ENCODE data around the gene SPINK4.
A peak's percentile ranks its signal among the peaks of the same experiment; 100 is the strongest.

SPINK4 gene

GRCh38 chr9:33257276-33257675, 17.3 kb downstream of the SPINK4 start:
- no peak for DNase-seq (ENCODE audit: low spot score)

- no peak for DNase-seq (ENCODE audit: low spot score)
Observed at GRCh38 chr9:33260372-33260771, 20.4 kb downstream of the SPINK4 start.

GRCh38 chr9:33263131-33264002, 23.4 kb downstream of the SPINK4 start:
- peak; percentile 35 for DNase-seq (ENCODE audit: low spot score)

GRCh38 chr9:33264003-33264472, 24.1 kb downstream of the SPINK4 start:
- peak; percentile 31 for DNase-seq (ENCODE audit: low spot score)

- peak; percentile 97 for DNase-seq (ENCODE audit: low spot score)
Observed at GRCh38 chr9:33264473-33265177, 24.7 kb downstream of the SPINK4 start, which contains the start of the genes BAG1 and CHMP5. Gene BAG1 (minus strand): TSS chr9:33264708. Gene CHMP5 (plus strand): TSS chr9:33265049. CDS start chr9:33265079, 30 bp downstream.

DNA sequence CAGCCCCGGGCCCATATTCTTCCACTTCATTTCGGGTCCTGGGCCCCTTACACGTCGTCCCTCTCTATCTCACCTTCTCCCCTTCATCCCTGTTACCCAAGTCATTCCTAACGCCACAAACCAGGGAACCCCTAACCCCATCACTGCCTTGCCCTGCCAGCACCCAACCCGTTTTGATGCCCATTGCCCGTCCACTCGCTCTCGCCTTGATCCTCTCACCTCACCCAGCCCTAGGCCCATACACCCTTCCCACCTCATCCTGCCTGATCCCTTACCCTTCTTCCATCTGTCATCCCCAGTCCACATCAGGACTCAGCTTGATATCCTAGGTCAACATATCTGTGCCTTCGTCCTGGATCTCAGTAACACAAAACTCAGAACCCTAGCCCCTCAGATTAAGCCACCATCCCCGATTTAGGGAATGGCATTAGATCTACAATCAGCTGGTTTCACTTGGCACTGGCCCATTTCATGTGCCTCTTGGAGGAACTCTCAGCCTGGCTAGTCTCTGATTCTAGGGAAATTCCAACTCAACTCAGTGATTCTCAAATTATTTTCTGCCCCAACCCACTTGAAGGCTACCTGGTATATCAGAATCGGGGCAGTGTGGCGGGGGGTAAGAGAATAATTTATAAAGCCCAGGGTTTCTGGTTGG, 25.4 kb downstream of the SPINK4 start:
- DNase-seq (ENCODE audit: low spot score), result no peak

DNA sequence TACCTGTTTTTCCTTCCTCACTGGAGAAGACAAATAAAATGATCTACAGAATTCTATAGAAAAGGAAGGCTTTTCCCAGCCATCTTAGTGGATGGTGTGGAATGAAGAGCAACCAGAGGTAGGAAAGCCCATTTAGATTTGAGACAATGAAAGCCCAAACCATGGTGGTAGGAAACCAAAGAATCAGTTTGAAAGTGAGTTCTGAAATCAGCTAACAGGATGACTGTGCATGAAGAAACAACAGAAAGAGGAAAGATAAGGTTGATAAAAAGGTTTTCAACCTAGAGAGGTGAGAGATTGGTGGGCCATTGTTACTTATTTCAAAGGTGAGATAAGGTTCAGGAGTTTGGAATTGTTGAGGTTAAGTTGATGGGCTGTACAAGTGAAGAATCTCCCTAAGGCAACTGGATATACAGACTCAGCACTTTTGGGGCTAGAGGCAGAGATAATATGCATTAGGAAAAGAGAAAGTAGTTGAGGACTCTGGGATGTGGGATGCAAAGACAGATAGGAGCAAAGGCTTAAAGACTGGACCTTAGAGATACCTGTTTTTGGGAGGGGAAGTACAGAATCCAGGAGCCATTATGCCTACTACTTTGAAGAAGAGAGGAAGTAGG, 27.3 kb downstream of the SPINK4 start:
- DNase-seq (ENCODE audit: low spot score), result no peak

GRCh38 chr9:33270146-33270545, 30.2 kb downstream of the SPINK4 start:
- no peak for DNase-seq (ENCODE audit: low spot score)

GRCh38 chr9:33272061-33272460, 32.1 kb downstream of the SPINK4 start:
- DNase-seq (ENCODE audit: low spot score), result no peak

- no peak for DNase-seq (ENCODE audit: low spot score)
Observed at GRCh38 chr9:33273266-33273971, 33.5 kb downstream of the SPINK4 start.

DNA sequence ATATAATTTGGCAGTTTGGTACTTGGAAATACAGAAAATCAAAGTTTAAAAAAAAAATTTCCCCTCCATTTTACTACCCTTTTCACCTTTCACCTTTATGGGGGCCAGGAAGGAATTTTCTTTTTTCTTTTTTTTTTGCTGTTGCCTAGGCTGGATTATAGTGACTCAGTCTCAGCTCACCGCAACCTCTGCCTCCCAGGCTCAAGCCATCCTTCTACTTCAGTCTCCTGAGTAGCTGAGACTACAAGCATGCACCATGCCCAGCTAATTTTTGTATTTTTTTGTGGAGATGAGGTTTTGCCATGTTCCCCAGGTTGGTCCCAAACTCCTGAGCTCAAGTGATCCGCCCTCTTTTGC, 34.0 kb downstream of the SPINK4 start:
- no peak for DNase-seq (ENCODE audit: low spot score)

- DNase-seq (ENCODE audit: low spot score), result no peak
Observed at GRCh38 chr9:33277484-33277883, 37.5 kb downstream of the SPINK4 start.

DNA sequence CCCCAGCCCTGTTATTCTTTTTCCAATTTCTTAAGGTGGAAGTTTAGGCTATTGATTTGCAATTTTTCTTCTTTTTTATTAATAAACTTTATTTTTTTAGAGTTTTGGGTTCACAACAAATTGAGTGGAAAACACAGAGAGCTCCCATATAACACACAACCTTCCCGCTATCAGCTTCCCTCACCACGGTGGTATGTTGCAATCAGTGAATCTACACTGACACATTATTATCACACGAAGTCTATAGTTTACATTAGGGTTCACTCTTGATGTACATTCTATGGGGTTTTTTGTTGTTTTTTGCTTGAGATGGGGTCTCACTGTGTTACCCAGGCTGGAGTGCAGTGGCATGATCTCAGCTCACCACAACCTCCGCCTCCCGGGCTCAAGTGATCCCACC, 45.5 kb downstream of the SPINK4 start:
- DNase-seq (ENCODE audit: low spot score), result no peak

DNA sequence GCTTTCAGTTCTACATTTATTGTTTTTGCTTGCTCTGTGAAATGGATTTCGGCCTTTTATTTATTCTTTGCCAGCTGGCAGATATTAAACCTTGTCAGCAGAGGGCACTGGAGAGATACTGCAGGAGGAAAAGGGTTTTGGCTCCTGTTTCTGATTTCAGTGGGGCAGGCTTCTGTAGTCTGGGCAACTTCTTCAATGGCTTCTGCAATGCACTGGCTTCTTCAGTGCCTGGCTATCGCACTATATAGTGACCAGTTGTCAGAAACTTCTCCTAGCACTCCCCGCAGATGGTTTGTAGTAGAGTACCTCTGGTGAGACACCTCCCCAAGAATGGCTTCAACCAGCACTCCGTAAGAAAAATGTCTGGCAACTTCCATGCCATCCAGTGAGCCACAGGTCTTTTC, 47.1 kb downstream of the SPINK4 start:
- DNase-seq (ENCODE audit: low spot score), result peak; percentile 81

DNA sequence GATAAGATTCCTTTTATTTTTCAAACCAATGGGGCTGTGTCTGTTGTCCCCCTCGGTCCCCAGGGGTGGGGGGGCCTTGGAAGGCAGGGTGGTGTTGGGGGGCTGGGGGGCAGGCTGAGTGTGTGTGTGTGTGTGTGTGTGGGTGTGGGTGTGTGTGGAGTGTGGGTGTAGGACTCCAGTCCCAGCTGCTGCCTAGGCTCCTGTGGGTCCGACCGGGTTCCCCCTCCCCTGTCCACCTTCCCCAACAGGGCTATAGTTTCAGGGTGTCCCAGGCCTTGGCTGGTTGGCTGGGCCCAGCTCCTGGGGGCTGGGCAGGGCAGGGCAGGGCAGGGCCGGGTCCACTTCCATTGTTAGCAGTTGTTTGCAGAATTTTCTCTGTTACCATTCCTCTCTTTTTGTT, 48.3 kb downstream of the SPINK4 start:
- no peak for DNase-seq (ENCODE audit: low spot score)

DNA sequence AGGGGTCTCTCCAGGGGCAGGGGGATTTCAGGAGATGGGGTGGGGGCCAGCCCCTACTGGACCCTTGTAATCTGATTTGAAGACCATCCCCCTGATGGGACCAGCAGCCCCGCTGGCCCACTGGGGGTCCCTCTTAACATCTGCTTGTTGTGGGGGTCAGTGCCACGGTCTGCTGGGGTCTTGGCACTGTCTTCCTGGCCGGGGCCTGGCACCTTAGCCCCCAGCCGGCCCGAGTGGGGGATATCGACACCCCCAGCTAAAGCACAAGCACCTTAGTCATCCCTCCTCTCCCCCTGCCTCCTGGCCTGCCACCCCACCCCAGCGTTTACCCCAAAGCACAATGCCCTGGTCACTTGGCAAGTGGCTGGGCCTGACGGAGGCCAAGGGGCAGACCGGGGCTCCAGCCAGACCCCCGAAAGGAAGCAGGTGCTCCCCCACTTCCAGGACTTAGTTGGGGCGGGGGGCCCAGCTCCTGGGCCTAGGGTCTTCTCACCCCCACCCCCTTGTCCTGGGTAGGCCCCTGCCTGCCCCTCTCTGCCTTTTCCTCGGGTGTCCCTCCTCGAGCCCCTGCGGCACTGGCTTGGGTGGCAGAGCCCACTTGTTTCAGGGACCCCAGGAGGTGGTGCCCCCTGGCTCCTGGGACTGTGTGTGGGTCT, 49.0 kb downstream of the SPINK4 start:
- DNase-seq (ENCODE audit: low spot score), result no peak

GRCh38 chr9:33289496-33289895, 49.5 kb downstream of the SPINK4 start:
- no peak for DNase-seq (ENCODE audit: low spot score)

DNA sequence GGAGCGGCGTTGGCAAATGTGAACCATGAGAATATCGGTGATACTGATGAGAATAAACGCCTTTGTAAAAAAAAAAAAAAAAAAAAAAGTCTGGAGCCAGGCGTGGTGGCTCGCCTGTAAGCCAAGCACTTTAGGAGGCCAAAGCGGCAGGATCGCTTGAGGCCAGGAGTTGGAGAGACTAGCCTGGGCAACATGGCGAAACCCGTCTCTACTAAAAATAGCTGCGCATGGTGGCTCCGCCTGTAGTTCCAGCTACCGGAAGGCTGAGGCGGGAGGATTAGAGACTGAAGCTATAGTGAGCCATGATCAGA, 49.9 kb downstream of the SPINK4 start:
- DNase-seq (ENCODE audit: low spot score), result no peak

GRCh38 chr9:33290247-33291030, 50.5 kb downstream of the SPINK4 start, which contains the start of gene NFX1:
Gene NFX1 (plus strand): TSS chr9:33290516. CDS start chr9:33290573, 57 bp downstream.
- peak; percentile 96 for DNase-seq (ENCODE audit: low spot score)

GRCh38 chr9:33291031-33291397, 51.0 kb downstream of the SPINK4 start:
- DNase-seq (ENCODE audit: low spot score), result no peak
